OCI-LY1 (cell line): ENCODE data around the gene CAMTA1.

Source experiments
- CTCF ChIP-seq: fragments of 200-600 bp; sonication (generic), shearing (Covaris generic); IDR thresholded peaks from 2 replicates; pipeline ENCODE4 v1.5.1; 2017; ENCODE audit warnings: mild to moderate bottlenecking, antibody characterized with exemption, low read length, moderate library complexity, mixed read lengths
- EZH2 ChIP-seq: fragments of 200-600 bp; sonication (generic), shearing (Covaris generic); IDR thresholded peaks from 2 replicates; pipeline ENCODE4 v1.8.0; 2017; ENCODE audit warnings: borderline replicate concordance, mixed run types, mild to moderate bottlenecking, antibody characterized with exemption, low read length, moderate library complexity, mixed read lengths

GRCh38 chr1:6962996-6963911 is 178.0 kb downstream of the CAMTA1 start:
- TF ChIP-seq CTCF (no peak), EZH2 (no peak)
